RWPE2 (cell line): ENCODE data around the gene ZMYND11.
"Not testable (repeated sequence)": the region's sequence is repeated elsewhere in the genome, so short reads cannot be mapped to it uniquely, and the experiment has no call there.

Experiments used
- ATAC-seq: fragments of 200-7000 bp; cut with Tn5 transposase; 3 replicates; pipeline ENCODE4 v1.9.1; 2021; ENCODE audit warnings: low read depth
- DNase-seq: peaks from one replicate; pipeline ENCODE4 v3.0.0-alpha.2; 2020; ENCODE audit warnings: low spot score
- H3K27ac ChIP-seq: fragments of 450-650 bp; 2 replicates; pipeline ENCODE4 v1.5.1; 2017; ENCODE audit warnings: mild to moderate bottlenecking; ENCODE audit not compliant: poor library complexity, severe bottlenecking
- H3K27me3 ChIP-seq: fragments of 250-450 bp; sonication (Bioruptor Pico); 2 replicates; pipeline ENCODE4 v1.5.1; 2021; ENCODE audit warnings: mild to moderate bottlenecking, moderate library complexity; ENCODE audit not compliant: insufficient read depth, poor library complexity, severe bottlenecking
- H3K36me3 ChIP-seq: fragments of 250-450 bp; sonication (Bioruptor Pico); 2 replicates; pipeline ENCODE4 v1.5.1; 2020; ENCODE audit warnings: low read depth, mild to moderate bottlenecking, moderate library complexity
- H3K4me1 ChIP-seq: fragments of 250-450 bp; sonication (Bioruptor Pico); 2 replicates; pipeline ENCODE4 v1.5.1; 2021; ENCODE audit warnings: mild to moderate bottlenecking, moderate library complexity; ENCODE audit not compliant: insufficient read depth, poor library complexity, severe bottlenecking
- H3K4me3 ChIP-seq: fragments of 250-450 bp; sonication (Bioruptor Pico); 2 replicates; pipeline ENCODE4 v1.5.1; 2021; ENCODE audit warnings: mild to moderate bottlenecking, moderate library complexity; ENCODE audit not compliant: severe bottlenecking
- H3K9me3 ChIP-seq: fragments of 250-450 bp; sonication (Bioruptor Pico); 2 replicates; pipeline ENCODE4 v1.5.1; 2021; ENCODE audit warnings: mild to moderate bottlenecking, moderate library complexity; ENCODE audit not compliant: severe bottlenecking
- CTCF ChIP-seq: fragments of 450-650 bp; IDR thresholded peaks from one replicate; pipeline ENCODE4 v1.5.1; 2017; ENCODE audit warnings: mild to moderate bottlenecking, moderate library complexity; ENCODE audit not compliant: poor library complexity, severe bottlenecking

The ZMYND11 gene

GRCh38 chr10:260819-261429, 125.7 kb downstream of the ZMYND11 start:
- ATAC-seq (no peak), DNase-seq (no peak)
- no peaks in the 10 kb centered on the region for H3K9me3 ChIP-seq

DNA sequence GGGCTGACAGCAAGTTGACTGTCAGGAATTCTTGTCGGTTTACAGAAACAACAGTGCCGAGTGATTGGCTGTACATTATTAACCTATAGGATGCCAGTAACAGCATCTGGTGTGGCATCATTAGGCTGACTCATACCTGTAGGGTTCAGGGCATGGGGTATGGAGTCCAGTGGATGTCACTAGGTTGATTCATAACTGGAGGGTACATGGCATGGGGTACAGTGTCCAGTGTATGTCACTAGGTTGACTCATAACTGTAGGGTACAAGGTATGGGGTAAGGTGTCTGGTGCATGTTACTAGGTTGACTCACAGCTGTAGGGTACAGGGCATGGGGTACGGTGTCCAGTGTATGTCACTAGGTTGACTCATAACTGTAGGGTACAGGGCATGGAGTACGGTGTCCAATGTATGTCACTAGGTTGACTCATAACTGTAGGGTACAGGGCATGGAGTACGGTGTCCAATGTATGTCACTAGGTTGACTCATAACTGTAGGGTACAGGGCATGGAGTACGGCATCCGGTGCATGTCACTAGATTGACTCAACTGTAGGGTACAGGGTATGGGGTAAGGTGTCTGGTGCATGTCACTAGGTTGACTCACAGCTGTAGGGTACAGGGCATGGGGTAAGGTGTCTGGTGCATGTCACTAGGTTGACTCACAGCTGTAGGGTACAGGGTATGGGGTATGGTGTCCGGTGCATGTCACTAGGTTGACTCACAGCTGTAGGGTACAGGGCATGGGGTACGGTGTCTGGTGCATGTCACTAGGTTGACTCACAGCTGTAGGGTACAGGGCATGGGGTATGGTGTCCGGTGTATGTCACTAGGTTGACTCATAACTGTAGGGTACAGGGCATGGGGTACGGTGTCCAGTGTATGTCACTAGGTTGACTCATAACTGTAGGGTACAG, 129.2 kb downstream of the ZMYND11 start:
- not testable (repeated sequence) for H3K4me3 ChIP-seq, H3K36me3 ChIP-seq, ATAC-seq, H3K9me3 ChIP-seq, DNase-seq, H3K27me3 ChIP-seq, H3K4me1 ChIP-seq
- peak overlapping the region; percentile 45 for H3K27ac ChIP-seq

More at GRCh38 chr10:260819-261429, 125.7 kb downstream of the ZMYND11 start:
- no peaks in the 10 kb centered on the region for H3K27me3 ChIP-seq
- no peak overlapping the region for H3K4me3 ChIP-seq
- no peak overlapping the region for H3K27ac ChIP-seq
- H3K36me3 ChIP-seq, result no peaks in the 10 kb centered on the region
- H3K4me1 ChIP-seq, result no peaks in the 10 kb centered on the region
- no peak for TF ChIP-seq CTCF

- H3K27me3 ChIP-seq, H3K36me3 ChIP-seq, H3K4me1 ChIP-seq, DNase-seq, H3K9me3 ChIP-seq, H3K4me3 ChIP-seq: not testable (repeated sequence)
- ATAC-seq, result peak; percentile 42; the same call in 1 of the 3 replicates
- H3K27ac ChIP-seq, result peak overlapping the region; percentile 45
Observed at GRCh38 chr10:265074-265440, 129.8 kb downstream of the ZMYND11 start.

- H3K36me3 ChIP-seq, H3K4me3 ChIP-seq, DNase-seq, ATAC-seq, H3K4me1 ChIP-seq, H3K9me3 ChIP-seq, H3K27me3 ChIP-seq: not testable (repeated sequence)
- peak overlapping the region; percentile 45 for H3K27ac ChIP-seq
Observed at GRCh38 chr10:265816-266588, 130.7 kb downstream of the ZMYND11 start.

DNA sequence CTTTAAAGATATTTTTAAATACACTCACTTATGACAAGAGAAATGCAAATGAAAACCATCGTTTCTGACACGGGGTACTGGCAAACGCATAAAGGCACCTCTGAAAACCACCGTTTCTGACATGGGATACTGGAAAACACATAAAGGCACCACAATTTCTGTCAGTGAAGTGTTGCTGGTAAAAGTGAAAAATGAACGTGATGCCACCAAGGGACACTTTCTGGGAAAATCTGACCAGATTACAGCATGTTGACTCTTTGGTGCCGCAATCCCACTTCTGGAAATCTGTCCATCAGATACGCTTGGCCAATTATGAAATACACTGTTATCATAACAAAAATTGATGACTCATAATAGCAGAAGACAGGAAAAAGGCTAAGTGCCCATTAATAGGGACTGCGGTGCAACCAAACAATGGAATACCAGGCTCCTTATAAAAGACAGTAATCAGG, 131.7 kb downstream of the ZMYND11 start:
- DNase-seq, result no peak
- no peak for TF ChIP-seq CTCF
- H3K4me1 ChIP-seq, result peaks cover 8% of the 10 kb centered on the region
- no peaks in the 10 kb centered on the region for H3K9me3 ChIP-seq
- ATAC-seq, result peak; percentile 79
- H3K36me3 ChIP-seq, result no peaks in the 10 kb centered on the region
- H3K27me3 ChIP-seq, result no peaks in the 10 kb centered on the region
- no peak overlapping the region for H3K4me3 ChIP-seq
- H3K27ac ChIP-seq, result no peak overlapping the region

GRCh38 chr10:267705-268104, 132.4 kb downstream of the ZMYND11 start:
- Histone ChIP-seq H3K36me3 (no peaks in the 10 kb centered on the region), H3K4me3 (no peak overlapping the region), H3K27ac (no peak overlapping the region), H3K9me3 (no peaks in the 10 kb centered on the region), H3K4me1 (peaks cover 8% of the 10 kb centered on the region), H3K27me3 (no peaks in the 10 kb centered on the region)
- TF ChIP-seq CTCF, result no peak
- DNase-seq (no peak), ATAC-seq (no peak)
